Activated CD4-positive, CD25-positive, alpha-beta regulatory T cell treated with anti-CD3 and anti-CD28 coated beads, Interleukin-2, amount 50 U/mL, for 24 hours (primary cell): ENCODE data around the gene ADNP.
A peak's percentile ranks its signal among the peaks of the same experiment; 100 is the strongest.
"Not testable (repeated sequence)": the region's sequence is repeated elsewhere in the genome, so short reads cannot be mapped to it uniquely, and the experiment has no call there.

Source experiments
- ATAC-seq, 2 donors: fragments of 150-1000 bp; cut with Tn5 transposase; one replicate each; pipeline ENCODE4 v1.10.0; 2021; ENCODE audit warnings: mild to moderate bottlenecking in 1 of 2, moderate library complexity in 1 of 2

The ADNP gene

DNA sequence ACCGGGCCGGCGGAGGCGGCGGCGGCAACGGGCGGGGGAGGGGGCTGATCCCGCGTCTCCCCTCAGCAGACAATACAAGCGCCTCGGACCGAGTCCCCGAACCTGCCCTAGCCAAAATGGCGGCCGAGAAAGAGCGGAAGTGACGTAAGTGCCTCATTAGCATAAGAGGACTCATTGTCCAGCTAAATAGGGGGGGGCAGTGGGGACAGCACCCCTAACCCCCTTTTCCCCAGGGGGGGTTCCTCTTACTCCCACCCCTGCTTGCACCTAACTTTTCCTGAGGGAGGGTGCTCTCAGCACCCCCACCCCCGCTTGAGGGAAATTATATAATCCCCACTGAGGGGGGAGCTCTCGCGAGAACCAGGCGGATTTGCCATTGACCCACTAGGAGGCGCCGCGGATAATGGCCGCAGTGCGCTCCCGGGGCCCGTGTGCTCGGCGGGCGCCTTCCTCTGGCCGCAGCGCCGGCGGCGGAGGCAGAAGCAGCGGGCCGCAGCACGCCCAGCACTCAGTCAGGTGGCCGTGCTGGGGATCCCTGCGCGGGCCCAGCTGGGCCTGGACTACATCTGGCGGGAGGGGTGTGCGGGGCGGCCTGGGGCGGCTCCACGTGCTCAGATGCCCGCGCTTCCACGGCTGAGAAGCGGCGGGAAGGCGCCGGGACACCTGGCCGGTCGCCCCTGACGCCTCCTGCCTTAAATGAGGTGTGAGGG is at the start of gene ADNP:
Gene ADNP, minus strand, starts transcription at position 132 of the 710 bp plus-strand sequence. CDS start 27,441 bp downstream, outside the sequence.
- peak; percentile 63 to 66 for ATAC-seq

DNA sequence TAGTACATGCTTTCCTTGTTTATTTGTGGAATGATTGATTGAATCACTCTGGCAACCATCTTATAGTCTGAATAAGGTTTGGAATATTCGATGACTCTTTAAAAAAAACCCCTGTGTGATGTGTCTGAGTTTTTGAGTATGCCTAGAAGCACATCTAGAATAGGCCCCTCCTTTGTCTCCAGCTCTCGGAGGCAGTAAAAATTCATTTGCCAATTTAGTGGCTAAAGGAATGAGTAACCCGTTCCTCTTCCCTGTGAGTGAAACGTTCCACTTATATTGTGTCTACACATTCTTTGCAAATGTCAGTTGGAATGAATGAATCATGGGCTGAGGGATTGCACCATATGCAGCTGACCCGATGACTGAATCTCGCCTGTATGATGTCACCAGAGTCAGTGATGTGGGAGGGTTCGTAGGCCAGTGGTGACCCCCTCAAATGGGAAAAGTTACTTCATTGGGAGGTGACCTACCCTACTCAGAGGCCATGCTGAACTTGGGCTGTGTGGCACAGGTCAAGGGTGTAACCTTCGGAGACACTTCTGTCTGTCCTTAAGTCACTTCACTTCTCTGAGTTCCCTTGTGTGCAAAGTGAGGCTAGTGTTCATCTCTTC is 48.9 kb upstream of the ADNP start:
- peak; percentile 75 to 89 for ATAC-seq

DNA sequence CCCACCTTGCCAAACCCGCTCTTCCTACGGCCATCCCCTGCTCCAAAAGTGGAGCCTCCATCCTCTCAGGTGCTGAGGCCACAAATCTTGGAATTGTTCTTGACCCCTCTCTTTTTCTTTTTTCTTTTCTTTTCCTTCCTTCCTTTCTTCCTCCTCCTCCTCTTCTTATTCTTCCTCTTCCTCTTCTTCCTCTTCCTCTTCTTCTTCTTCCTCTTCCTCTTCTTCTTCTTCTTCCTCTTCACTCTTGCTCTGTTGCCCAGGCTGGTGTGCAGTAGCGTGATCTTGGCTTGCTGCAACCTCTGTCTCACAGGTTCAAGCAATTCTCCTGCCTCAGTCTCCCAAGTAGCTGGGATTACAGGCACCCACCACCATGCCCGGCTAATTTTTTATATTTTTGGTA is 47.3 kb upstream of the ADNP start:
- not testable (repeated sequence) for ATAC-seq

DNA sequence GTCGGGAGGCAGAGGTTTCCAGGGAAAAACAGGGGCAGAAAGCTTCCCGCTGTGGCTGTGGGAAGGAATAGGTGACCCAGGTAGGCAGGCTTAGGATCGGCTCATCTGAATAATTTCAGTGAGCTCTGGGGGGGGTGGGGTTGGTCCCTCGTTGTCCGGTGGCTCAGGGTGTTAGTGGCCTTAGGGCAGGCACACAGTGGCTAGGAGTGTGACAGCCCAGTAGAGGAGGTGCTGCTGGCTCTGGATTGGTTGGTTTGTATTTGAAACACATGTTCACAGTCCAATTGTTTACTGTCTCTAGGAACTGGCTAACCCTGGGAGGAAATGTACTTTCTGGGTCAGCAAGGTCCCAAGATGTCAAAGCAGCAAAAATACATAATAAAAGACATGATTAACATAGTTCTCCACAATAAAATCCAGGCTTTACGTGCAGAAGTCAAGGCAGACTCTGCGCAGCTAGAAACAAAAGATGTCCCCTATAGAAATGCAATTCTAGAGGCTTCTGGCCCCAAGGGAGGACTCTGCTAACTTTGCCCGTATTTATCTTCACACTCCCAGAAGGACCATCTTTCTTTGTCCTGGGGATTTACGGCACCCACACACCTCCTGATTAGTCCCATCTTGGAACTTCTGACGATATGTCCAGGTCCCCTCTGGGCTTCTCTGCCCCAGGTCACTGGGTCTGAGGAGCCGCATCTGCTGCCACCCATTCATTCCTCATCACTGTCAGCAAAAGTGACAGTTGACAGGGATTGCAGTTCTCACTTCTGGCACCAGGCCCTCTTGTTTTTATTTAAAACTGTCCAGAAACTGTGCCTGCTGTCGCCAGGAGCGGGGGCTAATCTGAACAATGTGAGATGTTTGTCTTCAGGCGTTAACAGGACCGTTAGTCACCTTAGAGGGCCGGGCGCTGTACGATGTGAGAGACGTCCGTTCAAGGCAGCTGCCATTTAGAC is 46.1 kb upstream of the ADNP start:
- ATAC-seq: no peak

DNA sequence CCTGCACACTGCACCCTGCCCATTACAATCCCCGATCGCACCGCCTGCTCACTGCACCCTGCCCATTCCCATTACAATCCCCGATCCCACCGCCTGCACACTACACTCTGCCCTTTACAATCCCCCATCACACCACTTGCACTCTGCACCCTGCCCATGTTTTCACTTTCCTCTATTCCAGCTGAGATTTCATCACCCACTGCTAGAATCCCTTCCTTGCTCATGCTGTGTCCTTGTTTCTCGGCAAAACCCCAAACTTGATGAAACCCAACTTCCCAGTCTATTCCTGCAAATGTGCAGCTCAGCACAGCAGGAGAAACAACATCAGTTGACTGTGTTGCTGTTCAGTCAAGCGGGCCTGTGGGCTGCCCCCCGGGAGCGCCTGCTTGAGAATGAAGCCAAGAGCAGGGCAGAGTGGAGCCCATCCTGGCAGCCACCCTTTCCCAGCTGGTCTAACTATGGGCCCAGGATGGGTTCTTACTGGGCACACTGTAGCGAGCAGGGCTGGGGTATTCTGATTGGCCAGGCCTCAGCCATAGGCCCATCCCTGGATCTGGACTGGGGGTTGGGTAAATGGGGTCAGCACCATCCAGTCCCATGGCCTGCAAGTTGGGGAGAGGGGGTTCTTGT is 44.6 kb upstream of the ADNP start:
- ATAC-seq: no peak

DNA sequence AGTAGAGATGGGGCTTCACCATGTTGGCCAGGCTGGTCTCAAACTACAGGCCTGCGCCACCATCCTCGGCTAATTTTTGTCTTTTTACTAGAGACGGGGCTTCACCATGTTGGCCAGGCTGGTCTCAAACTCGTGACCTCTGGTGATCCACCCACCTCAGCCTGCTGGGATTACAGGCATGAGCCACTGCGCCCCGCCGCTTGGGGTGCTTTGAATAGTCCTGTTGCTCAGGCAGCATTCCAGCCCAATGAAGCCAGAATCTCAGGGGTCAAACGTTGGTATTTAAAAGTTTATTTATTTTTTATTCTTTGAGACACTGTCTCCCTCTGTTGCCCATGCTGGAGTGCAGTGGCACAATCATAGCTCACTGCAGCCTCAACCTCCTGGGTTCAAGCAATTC is 38.7 kb upstream of the ADNP start:
- no peak for ATAC-seq

DNA sequence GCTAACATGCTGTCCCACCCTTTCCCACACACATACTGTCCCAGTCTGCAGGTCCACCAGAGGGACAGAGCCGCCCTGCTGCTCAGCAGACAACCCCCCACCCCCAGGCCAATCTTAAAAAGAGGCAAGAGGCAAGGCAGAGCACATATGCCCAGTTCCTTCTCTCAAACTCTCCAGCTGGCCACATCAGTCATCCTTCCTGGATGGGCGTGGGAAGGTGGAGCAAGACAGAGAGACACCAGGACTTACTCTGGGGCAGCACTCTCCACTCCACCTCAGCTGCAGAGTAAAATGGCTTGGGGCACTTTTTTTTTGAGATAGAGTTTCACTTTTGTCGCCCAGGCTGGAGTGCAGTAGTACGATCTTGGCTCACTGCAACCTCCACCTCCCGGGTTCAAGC is 38.2 kb upstream of the ADNP start:
- no peak for ATAC-seq

DNA sequence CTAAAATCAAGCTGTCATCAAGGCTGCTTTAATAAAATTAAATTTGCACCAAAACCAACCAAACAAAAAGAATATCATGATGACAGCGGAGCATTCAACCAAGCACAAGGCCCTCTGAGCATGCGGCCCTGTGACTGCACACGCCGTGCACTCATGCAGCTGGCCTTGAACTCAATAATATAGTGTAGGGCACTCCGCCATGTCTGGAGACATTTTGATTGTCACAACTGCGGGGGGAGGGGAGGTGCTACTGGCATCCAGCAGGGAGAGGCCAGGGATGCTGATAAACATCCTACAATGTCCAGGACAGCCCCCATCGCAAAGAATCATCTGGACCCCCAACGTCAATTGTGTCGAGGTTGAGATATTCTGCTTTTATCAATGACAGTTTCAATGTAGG is 37.1 kb upstream of the ADNP start:
- ATAC-seq: no peak

DNA sequence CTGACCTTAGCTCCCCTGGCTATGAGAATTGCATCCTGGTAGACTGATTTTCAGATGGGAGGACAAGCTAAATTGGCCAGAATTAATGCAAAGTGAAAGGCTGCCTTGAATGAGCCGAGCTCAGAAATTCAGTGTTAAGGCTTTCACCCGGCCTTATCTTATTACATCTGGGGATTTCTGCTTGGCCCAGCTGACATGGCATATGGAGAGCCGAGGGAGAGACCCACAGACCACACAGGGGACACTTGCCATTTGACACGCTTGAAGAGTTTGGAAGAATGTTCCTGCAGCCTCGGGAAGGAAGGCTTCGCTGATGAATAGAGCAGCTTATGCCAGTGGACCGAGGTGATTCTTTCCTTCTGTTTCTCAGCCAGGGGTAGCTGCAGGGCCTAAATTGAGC is 36.3 kb upstream of the ADNP start:
- ATAC-seq: no peak

DNA sequence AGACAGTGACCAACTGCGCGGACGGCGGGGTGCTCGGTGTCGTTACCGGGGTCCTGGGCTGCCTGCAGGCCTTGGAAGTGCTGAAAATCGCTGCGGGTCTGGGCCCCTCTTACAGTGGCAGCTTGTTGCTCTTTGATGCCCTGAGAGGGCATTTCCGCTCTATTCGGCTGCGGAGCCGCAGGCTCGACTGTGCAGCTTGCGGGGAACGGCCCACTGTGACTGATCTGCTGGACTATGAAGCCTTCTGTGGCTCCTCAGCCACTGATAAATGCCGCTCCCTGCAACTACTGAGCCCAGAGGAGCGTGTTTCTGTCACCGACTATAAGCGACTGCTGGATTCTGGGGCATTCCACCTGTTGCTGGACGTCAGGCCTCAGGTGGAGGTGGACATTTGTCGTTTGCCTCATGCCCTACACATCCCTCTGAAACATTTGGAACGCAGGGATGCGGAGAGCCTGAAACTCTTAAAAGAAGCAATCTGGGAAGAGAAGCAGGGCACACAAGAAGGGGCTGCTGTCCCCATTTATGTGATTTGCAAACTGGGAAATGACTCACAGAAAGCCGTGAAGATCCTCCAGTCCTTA is 28.4 kb upstream of the ADNP start:
- ATAC-seq: no peak

DNA sequence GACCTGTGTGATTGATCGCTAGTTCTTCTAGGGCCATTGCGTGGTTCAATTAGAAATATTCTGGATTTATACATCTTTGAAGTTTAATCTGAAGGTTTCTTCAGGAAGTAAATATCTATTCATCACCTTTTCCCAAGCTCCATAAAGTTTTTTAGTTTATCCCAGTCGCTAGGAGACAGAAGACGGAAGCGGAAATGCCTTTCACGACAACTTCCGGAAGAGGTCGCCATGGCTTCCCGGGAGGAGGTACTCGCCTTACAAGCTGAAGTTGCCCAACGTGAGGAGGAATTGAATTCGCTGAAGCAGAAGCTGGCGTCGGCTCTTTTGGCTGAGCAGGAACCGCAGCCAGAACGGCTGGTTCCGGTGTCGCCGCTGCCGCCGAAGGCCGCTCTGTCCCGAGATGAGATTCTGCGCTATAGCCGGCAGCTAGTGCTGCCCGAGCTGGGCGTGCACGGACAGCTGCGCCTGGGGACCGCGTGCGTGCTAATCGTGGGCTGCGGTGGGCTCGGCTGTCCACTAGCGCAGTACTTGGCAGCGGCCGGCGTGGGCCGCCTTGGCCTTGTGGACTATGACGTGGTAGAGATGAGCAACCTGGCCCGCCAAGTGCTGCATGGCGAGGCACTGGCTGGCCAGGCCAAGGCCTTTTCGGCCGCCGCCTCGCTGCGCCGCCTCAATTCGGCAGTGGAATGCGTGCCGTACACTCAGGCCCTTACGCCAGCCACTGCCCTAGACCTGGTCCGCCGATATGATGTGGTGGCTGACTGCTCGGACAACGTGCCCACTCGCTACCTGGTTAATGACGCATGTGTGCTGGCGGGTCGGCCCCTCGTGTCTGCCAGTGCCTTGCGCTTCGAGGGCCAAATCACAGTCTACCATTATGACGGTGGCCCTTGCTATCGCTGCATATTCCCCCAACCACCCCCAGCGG is 27.6 kb upstream of the ADNP start, which contains the start of gene MOCS3:
Gene MOCS3, plus strand, starts transcription at position 204 of the 928 bp plus-strand sequence. Its CDS starts 25 bp downstream, at position 229.
- ATAC-seq: peak; percentile 69 to 75

DNA sequence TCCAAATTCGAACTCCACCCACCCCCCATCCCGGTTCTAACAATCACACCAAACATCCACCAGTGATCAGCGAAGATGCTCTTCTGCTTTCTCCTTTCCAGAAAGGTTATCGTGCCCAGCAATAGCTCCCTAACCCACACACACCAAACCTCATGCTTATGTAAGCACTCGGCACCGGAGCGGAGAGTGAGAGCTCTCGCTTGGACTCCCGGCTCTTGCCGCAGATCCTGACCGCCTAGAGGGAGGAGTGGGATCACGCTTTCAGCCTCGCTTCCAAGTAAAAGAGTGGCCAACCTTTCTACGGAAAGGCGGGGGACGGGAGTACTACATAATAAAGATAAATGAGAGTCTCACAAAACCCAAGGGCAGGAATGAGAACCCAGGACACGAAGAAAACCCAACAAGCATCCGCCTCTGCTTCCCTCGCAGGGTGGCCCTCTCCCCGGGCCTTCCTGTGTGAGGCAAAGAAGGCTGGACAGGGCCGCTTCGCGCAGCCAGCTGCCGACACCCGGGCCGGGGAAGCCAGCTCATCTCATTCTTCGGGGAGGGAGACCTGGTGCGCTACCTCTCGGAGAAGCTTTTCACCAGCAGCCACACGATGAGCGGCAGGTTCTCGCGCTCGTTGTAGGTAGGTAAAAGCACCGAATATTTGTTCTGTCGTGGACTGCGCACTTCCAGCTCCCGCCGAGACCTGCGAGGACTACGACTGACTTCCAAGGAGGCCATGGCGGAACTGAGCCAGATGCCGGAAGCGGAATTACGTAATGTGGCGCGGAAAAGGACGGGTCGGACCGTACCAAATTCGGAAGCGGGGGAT is 26.8 kb upstream of the ADNP start, which contains the start of gene DPM1:
Gene DPM1, minus strand, starts transcription at position 735 of the 817 bp plus-strand sequence. Its CDS starts 9 bp downstream, at position 726.
- ATAC-seq: peak; percentile 77 to 80

DNA sequence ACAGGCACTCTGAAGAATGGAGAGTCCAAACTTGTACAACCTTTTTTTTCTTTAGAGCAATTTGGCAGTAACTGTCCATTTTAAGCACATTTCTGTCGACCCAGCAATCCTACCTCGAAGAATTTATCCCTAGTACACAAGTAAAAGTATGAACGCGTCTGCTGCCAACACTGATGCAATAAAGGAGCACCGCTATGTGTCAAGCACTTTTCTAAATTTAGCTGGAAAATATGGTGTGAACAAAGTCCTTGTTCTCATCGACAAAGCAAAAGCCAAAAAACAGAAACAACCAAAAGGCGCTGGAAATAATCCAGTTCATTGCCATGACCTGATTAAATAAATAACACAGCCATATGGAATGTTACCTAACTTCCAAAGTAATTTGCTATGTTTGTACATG is 26.0 kb upstream of the ADNP start:
- ATAC-seq: no peak

DNA sequence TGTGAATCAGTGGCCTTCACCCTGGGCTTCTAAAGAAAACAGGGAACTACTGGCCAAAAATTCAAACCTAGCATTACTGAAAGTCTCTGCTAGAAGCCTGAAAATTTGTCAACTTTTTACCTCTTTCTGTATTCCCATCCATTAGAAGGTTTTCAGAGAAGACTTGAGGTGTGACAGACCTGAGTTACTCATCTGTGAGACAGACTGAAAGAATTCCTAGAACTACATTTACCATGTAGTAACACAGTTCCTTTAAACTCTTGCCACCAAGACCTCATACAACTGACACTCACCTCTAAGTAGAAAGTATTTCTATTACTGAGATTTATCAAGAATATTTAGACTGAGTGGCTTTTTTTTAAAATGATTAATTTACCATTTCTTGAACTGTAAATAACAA is 22.6 kb upstream of the ADNP start:
- peak; percentile 41 to 47 for ATAC-seq

DNA sequence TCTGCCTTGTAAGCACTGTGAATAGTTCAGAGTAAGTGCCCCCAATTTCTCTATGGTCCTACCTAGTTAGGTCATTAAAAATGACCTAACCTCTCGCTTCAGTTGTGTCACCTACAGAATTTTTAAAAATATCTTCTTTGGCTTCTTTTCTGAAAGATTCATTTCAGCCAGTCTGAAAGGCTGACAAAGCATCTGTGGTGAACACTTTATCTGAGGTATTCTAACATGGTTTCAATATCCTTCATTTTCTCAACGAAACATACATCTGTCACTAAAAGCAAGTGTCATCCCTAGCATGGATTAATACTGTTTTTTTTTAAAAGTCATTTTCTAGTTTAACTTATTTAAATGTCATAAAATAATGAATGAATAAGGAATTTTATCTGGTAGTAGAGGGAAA is 22.0 kb upstream of the ADNP start:
- ATAC-seq: no peak

DNA sequence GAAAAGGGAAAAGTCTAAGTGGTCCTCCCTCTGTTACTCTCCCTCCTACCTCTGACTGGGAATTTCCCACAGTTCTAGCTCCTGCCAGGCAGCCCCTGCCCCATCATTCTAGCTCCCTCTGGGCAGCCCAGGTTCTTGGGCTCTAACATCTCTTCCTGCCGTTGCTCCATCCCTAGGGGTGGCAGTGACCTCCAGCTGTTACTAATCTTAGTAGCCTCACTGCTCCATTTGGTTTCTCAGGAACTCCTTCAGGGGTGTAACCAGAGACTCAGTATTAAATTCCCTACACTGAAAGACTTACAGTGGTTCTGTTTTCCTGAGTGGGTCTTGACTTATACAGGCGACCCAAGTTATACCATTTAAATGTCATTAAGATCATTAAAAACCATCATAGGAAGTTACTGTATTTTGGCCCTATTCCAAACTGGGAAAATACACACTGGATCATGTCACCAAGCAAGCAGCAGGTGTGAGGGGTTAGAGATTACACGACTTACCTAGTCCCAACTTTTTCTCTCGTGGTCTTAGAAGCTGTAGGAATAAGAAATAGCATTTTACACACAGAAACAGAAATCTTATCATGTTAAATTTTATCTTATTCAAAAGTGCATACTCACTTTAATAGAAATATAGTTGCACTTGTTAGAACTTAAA is 17.0 kb upstream of the ADNP start:
- no peak for ATAC-seq

DNA sequence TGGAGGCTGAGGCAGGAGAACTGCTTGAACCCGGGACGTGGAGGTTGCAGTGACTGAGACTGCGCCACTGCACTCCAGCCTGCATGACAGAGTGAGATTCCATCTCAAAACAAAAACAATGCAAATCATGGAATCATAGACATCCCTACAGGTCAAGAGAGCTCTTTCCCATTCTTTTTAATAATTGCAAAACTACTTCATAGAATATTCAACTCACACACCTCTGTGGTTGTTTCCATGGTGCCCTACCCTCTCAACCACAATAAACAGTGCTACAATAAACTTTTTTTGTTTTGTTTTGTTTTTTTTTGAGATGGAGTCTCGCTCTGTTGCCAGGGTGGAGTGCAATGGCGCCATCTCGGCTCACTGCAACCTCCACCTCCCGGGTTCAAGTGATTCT is 11.8 kb upstream of the ADNP start:
- no peak for ATAC-seq

DNA sequence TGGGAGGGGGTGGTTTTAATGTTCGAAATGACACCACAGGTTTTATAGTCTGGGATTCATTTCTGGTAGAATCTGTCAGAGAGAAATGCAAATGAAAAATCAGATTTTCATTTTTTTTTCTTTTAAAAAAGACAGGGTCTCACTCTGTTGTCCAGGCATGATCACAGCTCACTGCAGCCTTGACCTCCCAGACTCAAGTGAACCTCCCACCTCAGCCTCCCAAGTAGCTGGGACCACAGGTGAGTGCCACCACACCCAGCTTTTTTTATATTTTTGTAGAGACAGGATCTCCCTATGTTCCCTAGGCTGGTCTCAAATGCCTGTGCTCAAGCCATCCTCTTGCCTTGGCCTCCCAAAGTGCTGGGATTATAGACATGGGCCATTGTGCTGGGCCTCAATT is 2.4 kb upstream of the ADNP start:
- no peak for ATAC-seq

DNA sequence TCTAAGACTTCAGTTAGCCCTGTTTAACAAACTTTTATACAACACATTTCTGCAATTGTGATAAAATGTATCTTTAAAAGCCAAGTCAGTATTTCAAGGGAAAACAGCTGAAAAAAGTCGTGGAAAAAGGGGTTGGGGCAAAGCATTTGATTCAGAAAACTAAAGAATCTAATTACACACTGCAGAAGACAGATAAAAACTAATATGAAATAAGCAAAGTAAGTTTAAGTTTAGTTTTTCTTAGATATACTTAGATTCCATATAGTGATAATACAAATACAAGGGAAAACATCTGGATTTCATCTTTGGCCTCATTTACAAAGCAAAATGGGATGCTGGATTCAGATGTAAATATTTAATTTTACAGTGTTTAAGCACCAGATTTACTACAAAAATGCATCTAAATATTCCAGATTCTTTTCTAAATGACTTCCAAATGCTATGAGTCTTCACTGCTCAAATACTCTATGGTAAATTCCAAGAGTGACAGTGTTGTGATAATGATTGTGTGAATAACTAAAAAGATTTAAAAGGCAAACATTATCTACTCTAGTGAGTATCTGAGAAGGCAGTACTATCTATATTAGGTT is 1.5 kb upstream of the ADNP start:
- no peak for ATAC-seq
